Small intestine (tissue), 4 donors: ENCODE data around the gene SRSF7. TPM values are rescaled to one million over a fixed set of nuclear protein-coding genes. Genes with fewer than 3 reads are reported as not detected.

Experiments used
- polyA plus RNA-seq, 4 donors: library from polyadenylated mRNA; stranded (reverse) in 3 of 4; unstranded in 1 of 4; fragments of 200-250 nt in 3 of 4; fragments of 120-200 nt in 1 of 4; gene quantifications; one replicate each; pipeline versions ENCODE4 v1.2.1 to v1.2.3, GENCODE V29; 2013
- donor health status: healthy with polysubstance abuse.
- donor health status: Bipolar disorder and iron deficiency.
- donor health status: healthy.

Gene SRSF7
- polyA plus RNA-seq, 4 donors = 78.6 to 205 (median 194) TPM

Other genes with a start within 250 kb of the SRSF7 start
- gene HNRNPLL, start 148.4 kb downstream of the SRSF7 start, polyA plus RNA-seq = 10 to 100 TPM; 17.3 to 36.3 (median 19.7) TPM
- gene GALM, start 85.2 kb downstream of the SRSF7 start, polyA plus RNA-seq = 100 to 1,000 TPM in 1 of 4 donors, 10 to 100 TPM in 3; 48.6 to 148 (median 82.9) TPM
- 10 to 100 TPM; 10.8 to 20.6 (median 13.7) TPM for gene GEMIN6, start 26.8 kb upstream of the SRSF7 start, polyA plus RNA-seq
- gene DHX57, start 124.6 kb upstream of the SRSF7 start, polyA plus RNA-seq = 10 to 100 TPM in 1 of 4 donors, 1 to 10 TPM in 3; 2.4 to 13.6 (median 5.8) TPM
- 10 to 100 TPM in 2 of 4 donors, 1 to 10 TPM in 2; 7.8 to 18.8 (median 12.0) TPM for gene MORN2, start 124.6 kb upstream of the SRSF7 start, polyA plus RNA-seq
- under 1 TPM in 2 of 4 donors, not detected in 2; 0.13 to 0.86 TPM for gene ARHGEF33, start 138.5 kb upstream of the SRSF7 start, polyA plus RNA-seq